Fibroblast of lung (primary cell): Measurements from ENCODE around the gene IER3IP1.

Source experiments
- EZH2 ChIP-seq: IDR thresholded peaks from 2 replicates; pipeline ENCODE4 v1.5.1; 2012; ENCODE audit warnings: low read length, control low read depth, mild to moderate bottlenecking; ENCODE audit errors: missing control alignments
- TF ChIP-seq, protein P1 (sequence below), 2 donors: IDR thresholded peaks in 1 of 2; conservative IDR thresholded peaks in 1 of 2; 1 replicate in 1 of 2; 2 replicates in 1 of 2; pipeline ENCODE4 v1.5.1; 2011 to 2012; ENCODE audit warnings: low read length in 2 of 2, control low read depth in 1 of 2, inconsistent platforms in 1 of 2, low read depth in 1 of 2, mild to moderate bottlenecking in 1 of 2

DNA sequence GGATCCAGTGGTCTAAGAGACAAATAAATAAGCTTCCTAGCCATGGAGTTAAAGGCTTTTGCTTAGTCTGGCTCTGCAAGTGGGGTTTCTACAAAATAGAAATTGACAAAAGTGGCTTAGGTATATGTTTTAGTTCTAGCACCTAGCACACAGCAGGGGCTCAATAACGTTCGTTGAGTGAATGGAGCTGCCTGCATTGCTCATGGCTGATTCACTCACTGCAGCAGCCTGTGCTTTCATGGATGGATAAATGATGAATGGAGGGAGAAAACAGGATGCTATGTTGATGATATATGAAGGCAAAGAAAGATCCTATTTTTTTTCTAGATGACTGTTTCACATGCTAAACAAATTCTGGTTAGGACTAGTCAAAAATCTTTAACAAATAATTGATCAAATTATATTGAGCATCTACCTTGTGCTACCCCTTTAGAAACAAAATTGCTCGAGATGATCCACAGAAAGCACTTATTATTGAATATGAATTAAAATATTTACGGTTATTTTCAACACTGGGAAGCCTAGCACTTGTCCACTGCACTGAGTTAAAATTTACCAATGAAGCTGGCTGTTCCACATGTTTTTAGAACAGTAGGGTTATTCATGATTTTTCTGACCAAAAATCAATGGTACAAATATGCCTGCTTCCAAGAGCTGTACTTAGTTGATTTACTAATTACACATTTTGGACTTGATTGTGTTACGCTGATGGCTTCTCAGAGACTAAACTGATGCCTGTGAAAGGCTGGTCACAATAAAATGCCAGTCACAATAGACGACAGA is 65.5 kb downstream of the IER3IP1 start:
- TF ChIP-seq, protein P1, sequence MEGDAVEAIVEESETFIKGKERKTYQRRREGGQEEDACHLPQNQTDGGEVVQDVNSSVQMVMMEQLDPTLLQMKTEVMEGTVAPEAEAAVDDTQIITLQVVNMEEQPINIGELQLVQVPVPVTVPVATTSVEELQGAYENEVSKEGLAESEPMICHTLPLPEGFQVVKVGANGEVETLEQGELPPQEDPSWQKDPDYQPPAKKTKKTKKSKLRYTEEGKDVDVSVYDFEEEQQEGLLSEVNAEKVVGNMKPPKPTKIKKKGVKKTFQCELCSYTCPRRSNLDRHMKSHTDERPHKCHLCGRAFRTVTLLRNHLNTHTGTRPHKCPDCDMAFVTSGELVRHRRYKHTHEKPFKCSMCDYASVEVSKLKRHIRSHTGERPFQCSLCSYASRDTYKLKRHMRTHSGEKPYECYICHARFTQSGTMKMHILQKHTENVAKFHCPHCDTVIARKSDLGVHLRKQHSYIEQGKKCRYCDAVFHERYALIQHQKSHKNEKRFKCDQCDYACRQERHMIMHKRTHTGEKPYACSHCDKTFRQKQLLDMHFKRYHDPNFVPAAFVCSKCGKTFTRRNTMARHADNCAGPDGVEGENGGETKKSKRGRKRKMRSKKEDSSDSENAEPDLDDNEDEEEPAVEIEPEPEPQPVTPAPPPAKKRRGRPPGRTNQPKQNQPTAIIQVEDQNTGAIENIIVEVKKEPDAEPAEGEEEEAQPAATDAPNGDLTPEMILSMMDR (conservative IDR thresholded peaks at IDR 0.05 in 1 of 2, IDR thresholded peaks at IDR 0.05 in 1 of 2; ENCODE audit: low read depth in 1 of 2, low read length in 2 of 2) = no peak
- TF ChIP-seq EZH2 = no peak
